Measurements from ENCODE around the gene ZNF808.
"Not testable (repeated sequence)": the region's sequence is repeated elsewhere in the genome, so short reads cannot be mapped to it uniquely, and the experiment has no call there.

The ZNF808 gene

DNA sequence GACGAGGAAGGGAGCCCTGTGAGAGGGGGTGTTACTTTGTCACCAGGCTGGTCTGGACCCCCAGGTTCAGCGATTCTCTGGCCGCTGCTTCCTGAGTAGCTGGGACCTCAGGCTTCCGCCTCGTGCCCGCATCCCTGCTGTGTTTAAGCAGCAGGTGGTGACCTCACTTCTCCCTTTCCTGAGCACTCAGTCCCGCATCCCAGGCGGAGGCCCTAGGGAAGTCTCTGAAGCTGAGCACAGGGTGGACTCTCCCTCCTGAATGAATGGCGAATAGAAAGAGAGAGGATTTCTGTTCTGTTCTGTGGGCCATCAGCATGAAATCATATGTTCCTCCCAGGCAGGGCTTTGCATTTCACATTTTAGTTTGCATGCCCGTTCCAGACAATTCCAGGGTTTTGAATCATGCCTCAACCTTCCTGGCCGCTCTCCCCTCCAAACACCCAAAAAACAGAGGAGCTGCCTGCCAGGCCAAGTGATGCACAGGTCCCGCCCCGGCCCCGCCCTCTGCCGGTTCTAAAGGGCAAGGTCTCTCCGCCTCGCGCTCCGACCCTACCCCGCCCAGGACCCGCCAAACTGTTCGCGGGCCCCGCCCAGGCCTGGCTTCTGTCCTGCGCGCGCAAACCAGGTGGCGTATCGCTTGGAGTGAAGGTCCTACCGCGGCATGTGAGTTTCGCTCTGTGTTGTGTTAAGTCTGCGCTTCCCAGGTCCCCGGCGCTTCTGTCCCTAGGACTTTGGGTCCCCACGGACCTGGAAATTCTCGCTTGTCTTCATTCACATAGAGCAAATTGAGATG lies 35.1 kb upstream of the ZNF808 start:
- no peaks in the 10 kb centered on the region; the same call in 1 of the 2 replicates for H3K9me3 ChIP-seq (ENCODE audit: control insufficient read depth, insufficient read depth, low read length)
- H3K27me3 ChIP-seq (ENCODE audit: control insufficient read depth, low read length) = no peaks in the 10 kb centered on the region
- no peaks in the 10 kb centered on the region for H3K4me1 ChIP-seq (ENCODE audit: control insufficient read depth, low read length)
- no peaks in the 10 kb centered on the region for H3K79me2 ChIP-seq (ENCODE audit: control insufficient read depth, low read length)
- H3F3A ChIP-seq (ENCODE audit: control insufficient read depth, insufficient read depth) = no peaks in the 10 kb centered on the region
- H3K9me2 ChIP-seq (replicated peaks; ENCODE audit: control insufficient read depth, low read length) = no peaks in the 10 kb centered on the region
- H3K4me3 ChIP-seq (ENCODE audit: low read length) = no peak overlapping the region
- no peak overlapping the region for H3K27ac ChIP-seq (ENCODE audit: low read depth, low read length)
- no peak for TF ChIP-seq EZH2phosphoT487 (IDR thresholded peaks at IDR 0.05; ENCODE audit: borderline replicate concordance, low read length)
- no peak overlapping the region for H3K4me2 ChIP-seq (ENCODE audit: low read length)
- no peaks in the 10 kb centered on the region for H4K20me1 ChIP-seq (ENCODE audit: control insufficient read depth, insufficient read depth, low read depth, low read length)
- no peaks in the 10 kb centered on the region for H3K36me3 ChIP-seq (ENCODE audit: control insufficient read depth, low read length)

GRCh38 chr19:52492994-52493470 lies 34.4 kb upstream of the ZNF808 start:
- Histone ChIP-seq H3K4me3 (ENCODE audit: low read length) (no peak overlapping the region), H3K4me1 (ENCODE audit: control insufficient read depth, low read length) (no peaks in the 10 kb centered on the region), H3K36me3 (ENCODE audit: control insufficient read depth, low read length) (no peaks in the 10 kb centered on the region), H3K4me2 (ENCODE audit: low read length) (no peak overlapping the region), H4K20me1 (ENCODE audit: control insufficient read depth, insufficient read depth, low read depth, low read length) (no peaks in the 10 kb centered on the region), H3K9me3 (ENCODE audit: control insufficient read depth, insufficient read depth, low read length) (no peaks in the 10 kb centered on the region; the same call in 1 of the 2 replicates), H3K27ac (ENCODE audit: low read depth, low read length) (no peak overlapping the region), H3K79me2 (ENCODE audit: control insufficient read depth, low read length) (no peaks in the 10 kb centered on the region), H3F3A (ENCODE audit: control insufficient read depth, insufficient read depth) (no peaks in the 10 kb centered on the region), H3K27me3 (ENCODE audit: control insufficient read depth, low read length) (no peaks in the 10 kb centered on the region), H3K9me2 (replicated peaks; ENCODE audit: control insufficient read depth, low read length) (no peaks in the 10 kb centered on the region)
- TF ChIP-seq EZH2phosphoT487 (IDR thresholded peaks at IDR 0.05; ENCODE audit: borderline replicate concordance, low read length) (no peak), CTCF (IDR thresholded peaks at IDR 0.05; ENCODE audit: low read depth, low read length, poor library complexity, severe bottlenecking) (no peak)

DNA sequence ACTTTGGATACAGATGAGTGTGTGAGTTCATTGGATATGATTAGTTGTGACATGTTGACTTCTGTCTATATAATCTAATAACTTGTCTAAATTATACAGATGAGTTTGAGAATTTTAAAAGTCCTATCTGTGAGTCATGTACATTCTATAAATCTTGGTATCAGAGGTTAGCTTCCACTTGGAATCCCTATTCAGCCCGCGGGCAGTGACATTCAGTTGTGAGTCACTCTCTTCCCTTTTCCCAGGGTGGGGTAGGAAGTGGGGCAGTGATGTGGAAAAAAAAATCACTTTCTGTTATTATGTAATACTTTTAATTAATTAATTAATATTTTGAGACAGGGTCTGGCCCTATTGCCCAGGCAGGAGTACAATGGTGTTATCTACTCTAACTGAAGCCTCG lies 33.0 kb upstream of the ZNF808 start:
- Histone ChIP-seq H3K4me3 (ENCODE audit: low read length) (no peak overlapping the region), H3K36me3 (ENCODE audit: control insufficient read depth, low read length) (no peaks in the 10 kb centered on the region), H3F3A (ENCODE audit: control insufficient read depth, insufficient read depth) (no peaks in the 10 kb centered on the region), H3K4me1 (ENCODE audit: control insufficient read depth, low read length) (no peaks in the 10 kb centered on the region), H3K9me3 (ENCODE audit: control insufficient read depth, insufficient read depth, low read length) (no peaks in the 10 kb centered on the region; the same call in 1 of the 2 replicates), H3K27me3 (ENCODE audit: control insufficient read depth, low read length) (no peaks in the 10 kb centered on the region), H3K4me2 (ENCODE audit: low read length) (no peak overlapping the region), H4K20me1 (ENCODE audit: control insufficient read depth, insufficient read depth, low read depth, low read length) (no peaks in the 10 kb centered on the region), H3K79me2 (ENCODE audit: control insufficient read depth, low read length) (no peaks in the 10 kb centered on the region), H3K9me2 (replicated peaks; ENCODE audit: control insufficient read depth, low read length) (no peaks in the 10 kb centered on the region), H3K27ac (ENCODE audit: low read depth, low read length) (no peak overlapping the region)
- TF ChIP-seq CTCF (IDR thresholded peaks at IDR 0.05; ENCODE audit: low read depth, low read length, poor library complexity, severe bottlenecking) (no peak), EZH2phosphoT487 (IDR thresholded peaks at IDR 0.05; ENCODE audit: borderline replicate concordance, low read length) (no peak)

DNA sequence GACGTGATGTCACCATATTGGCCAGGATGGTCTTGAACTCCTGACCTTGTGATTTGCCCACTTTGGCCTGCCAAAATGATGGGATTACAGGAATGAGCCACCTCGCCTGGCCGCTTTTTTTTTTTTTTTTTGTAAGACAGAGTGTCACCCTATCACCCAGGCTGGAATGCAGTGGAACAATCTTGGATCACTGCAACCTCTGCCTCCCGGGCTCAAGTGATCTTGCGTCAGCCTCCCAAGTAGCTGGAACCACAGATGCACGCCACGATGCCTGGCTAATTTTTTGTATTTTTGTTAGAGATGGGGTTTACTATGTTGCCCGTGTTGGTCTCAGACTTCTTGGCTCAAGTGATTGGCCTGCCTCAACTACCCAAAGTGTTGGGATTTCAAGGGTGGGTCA lies 28.9 kb upstream of the ZNF808 start:
- Histone ChIP-seq H3K4me3 (ENCODE audit: low read length) (no peak overlapping the region), H3K4me2 (ENCODE audit: low read length) (no peak overlapping the region), H3K79me2 (ENCODE audit: control insufficient read depth, low read length) (no peaks in the 10 kb centered on the region), H3K36me3 (ENCODE audit: control insufficient read depth, low read length) (no peaks in the 10 kb centered on the region), H4K20me1 (ENCODE audit: control insufficient read depth, insufficient read depth, low read depth, low read length) (no peaks in the 10 kb centered on the region), H3K4me1 (ENCODE audit: control insufficient read depth, low read length) (no peaks in the 10 kb centered on the region), H3K9me3 (ENCODE audit: control insufficient read depth, insufficient read depth, low read length) (no peaks in the 10 kb centered on the region), H3F3A (ENCODE audit: control insufficient read depth, insufficient read depth) (no peaks in the 10 kb centered on the region), H3K9me2 (replicated peaks; ENCODE audit: control insufficient read depth, low read length) (no peaks in the 10 kb centered on the region), H3K27ac (ENCODE audit: low read depth, low read length) (no peak overlapping the region), H3K27me3 (ENCODE audit: control insufficient read depth, low read length) (no peaks in the 10 kb centered on the region)
- no peak for TF ChIP-seq EZH2phosphoT487 (IDR thresholded peaks at IDR 0.05; ENCODE audit: borderline replicate concordance, low read length)
- TF ChIP-seq CTCF (IDR thresholded peaks at IDR 0.05; ENCODE audit: low read depth, low read length, poor library complexity, severe bottlenecking) = no peak

GRCh38 chr19:52500474-52500873 lies 27.0 kb upstream of the ZNF808 start:
- H3K9me3 ChIP-seq (ENCODE audit: control insufficient read depth, insufficient read depth, low read length); H3K4me3 ChIP-seq (ENCODE audit: low read length); H3K27ac ChIP-seq (ENCODE audit: low read depth, low read length); H3K27me3 ChIP-seq (ENCODE audit: control insufficient read depth, low read length); H3K36me3 ChIP-seq (ENCODE audit: control insufficient read depth, low read length); H3F3A ChIP-seq (ENCODE audit: control insufficient read depth, insufficient read depth); H3K4me1 ChIP-seq (ENCODE audit: control insufficient read depth, low read length); H4K20me1 ChIP-seq (ENCODE audit: control insufficient read depth, insufficient read depth, low read depth, low read length); H3K4me2 ChIP-seq (ENCODE audit: low read length); H3K9me2 ChIP-seq (replicated peaks; ENCODE audit: control insufficient read depth, low read length); H3K79me2 ChIP-seq (ENCODE audit: control insufficient read depth, low read length): not testable (repeated sequence)

All from DOHH2 (cell line).